Vagina (tissue), 2 donors: ENCODE measurements around the gene ADAMTS2.

Source experiments
- POLR2A ChIP-seq, 2 donors: fragments of 450-650 bp; IDR thresholded peaks; one replicate each; pipeline ENCODE4 v1.6.1; 2017; ENCODE audit warnings: antibody characterized with exemption in 2 of 2, mild to moderate bottlenecking in 2 of 2, moderate library complexity in 2 of 2
- TF ChIP-seq, protein P1 (sequence below), 3 experiments: fragments of 450-650 bp in 2 of 3; fragments of 200-600 bp in 1 of 3; sonication (generic) in 1 of 3; IDR thresholded peaks; one replicate each; pipeline ENCODE4 v1.5.1; 2017 to 2019; ENCODE audit warnings: antibody characterized with exemption in 3 of 3, mild to moderate bottlenecking in 2 of 3, moderate library complexity in 2 of 3

DNA sequence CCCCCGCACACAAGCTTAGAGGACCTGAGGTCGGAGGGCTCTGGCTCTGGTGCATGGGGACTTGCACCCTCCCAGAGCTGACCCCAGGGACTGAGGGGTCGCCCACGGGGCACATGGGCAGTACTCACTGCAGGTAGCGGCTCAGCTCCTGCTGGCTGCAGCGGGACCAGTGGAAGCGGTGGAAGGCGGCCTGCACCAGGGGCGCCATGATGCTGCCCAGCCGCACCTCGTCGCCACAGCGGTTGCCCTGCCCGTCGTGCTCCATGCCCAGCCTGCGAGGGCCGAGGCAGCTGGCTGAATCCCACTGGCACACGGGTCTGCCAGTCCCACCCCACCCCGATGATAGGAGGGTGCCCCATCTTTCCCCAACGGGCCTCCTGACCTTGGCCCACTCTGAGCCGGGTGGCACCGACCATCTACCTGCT is 191.3 kb downstream of the ADAMTS2 start:
- no peak for TF ChIP-seq POLR2A (IDR thresholded peaks at IDR 0.05)
- TF ChIP-seq, protein P1, sequence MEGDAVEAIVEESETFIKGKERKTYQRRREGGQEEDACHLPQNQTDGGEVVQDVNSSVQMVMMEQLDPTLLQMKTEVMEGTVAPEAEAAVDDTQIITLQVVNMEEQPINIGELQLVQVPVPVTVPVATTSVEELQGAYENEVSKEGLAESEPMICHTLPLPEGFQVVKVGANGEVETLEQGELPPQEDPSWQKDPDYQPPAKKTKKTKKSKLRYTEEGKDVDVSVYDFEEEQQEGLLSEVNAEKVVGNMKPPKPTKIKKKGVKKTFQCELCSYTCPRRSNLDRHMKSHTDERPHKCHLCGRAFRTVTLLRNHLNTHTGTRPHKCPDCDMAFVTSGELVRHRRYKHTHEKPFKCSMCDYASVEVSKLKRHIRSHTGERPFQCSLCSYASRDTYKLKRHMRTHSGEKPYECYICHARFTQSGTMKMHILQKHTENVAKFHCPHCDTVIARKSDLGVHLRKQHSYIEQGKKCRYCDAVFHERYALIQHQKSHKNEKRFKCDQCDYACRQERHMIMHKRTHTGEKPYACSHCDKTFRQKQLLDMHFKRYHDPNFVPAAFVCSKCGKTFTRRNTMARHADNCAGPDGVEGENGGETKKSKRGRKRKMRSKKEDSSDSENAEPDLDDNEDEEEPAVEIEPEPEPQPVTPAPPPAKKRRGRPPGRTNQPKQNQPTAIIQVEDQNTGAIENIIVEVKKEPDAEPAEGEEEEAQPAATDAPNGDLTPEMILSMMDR (IDR thresholded peaks at IDR 0.05): no peak
